Adipose tissue (tissue), 3 donors: Measurements from ENCODE around the gene ANKRD44. TPM values are rescaled to one million over a fixed set of nuclear protein-coding genes. Genes with fewer than 3 reads are reported as not detected.
"Not testable (repeated sequence)": the region's sequence is repeated elsewhere in the genome, so short reads cannot be mapped to it uniquely, and the experiment has no call there.

ENCODE experiments used
- H3K27ac ChIP-seq: one replicate; pipeline ENCODE4 v1.5.1; 2013; ENCODE audit warnings: low read depth, low read length
- WGBS, 3 donors: extraction: QIAGEN DNeasy Blood & Tissue Kit; methylation state at CpG; one replicate each; pipeline ENCODE4 v1.1.7; 2013; 5-methylcytosine and 5-hydroxymethylcytosine counted together
- polyA plus RNA-seq, 3 donors: library from polyadenylated mRNA; stranded (reverse); fragments of 200-250 nt; gene quantifications; one replicate each; pipeline ENCODE4 v1.2.3, GENCODE V29; 2013
- donor health status: healthy with polysubstance abuse.
- donor health status: Bipolar disorder and iron deficiency.
- donor health status: healthy.

The ANKRD44 gene
- polyA plus RNA-seq, 3 donors: 1.3 to 4.2 (median 3.5) TPM

GRCh38 chr2:197058777-197059300, 251.7 kb downstream of the ANKRD44 start:
- no peak overlapping the region for H3K27ac ChIP-seq
- 92 to 97% (median 95%) methylated on average over 1 of the region's 1 CpG for WGBS, 3 donors

GRCh38 chr2:197057959-197058358, 252.6 kb downstream of the ANKRD44 start:
- no peak overlapping the region for H3K27ac ChIP-seq
- WGBS, 3 donors: 83 to 94% (median 84%) methylated on average over 2 of the region's 2 CpGs

DNA sequence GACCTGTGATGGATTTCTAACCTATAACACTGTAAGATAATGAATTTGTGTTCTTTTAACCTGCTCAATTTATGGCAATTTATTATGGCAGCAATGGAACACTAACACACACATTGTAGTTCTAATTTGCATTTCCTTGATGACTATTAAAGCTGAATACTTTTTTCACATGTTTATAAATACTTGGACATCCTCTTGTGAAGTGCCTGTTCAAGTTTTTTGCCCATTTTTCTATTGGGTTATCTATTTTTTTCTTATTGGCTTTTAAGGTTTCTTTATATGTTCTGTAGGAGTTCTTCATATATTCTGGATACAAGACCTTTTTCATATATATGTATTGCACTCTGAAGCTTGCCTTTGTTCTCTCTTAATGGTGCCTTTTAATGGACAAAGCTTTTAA, 255.5 kb downstream of the ANKRD44 start:
- H3K27ac ChIP-seq: no peak overlapping the region

- 81 to 96% (median 92%) methylated on average over 1 of the region's 1 CpG for WGBS, 3 donors
- H3K27ac ChIP-seq: no peak overlapping the region
Measured at GRCh38 chr2:197054437-197054836, 256.1 kb downstream of the ANKRD44 start.

DNA sequence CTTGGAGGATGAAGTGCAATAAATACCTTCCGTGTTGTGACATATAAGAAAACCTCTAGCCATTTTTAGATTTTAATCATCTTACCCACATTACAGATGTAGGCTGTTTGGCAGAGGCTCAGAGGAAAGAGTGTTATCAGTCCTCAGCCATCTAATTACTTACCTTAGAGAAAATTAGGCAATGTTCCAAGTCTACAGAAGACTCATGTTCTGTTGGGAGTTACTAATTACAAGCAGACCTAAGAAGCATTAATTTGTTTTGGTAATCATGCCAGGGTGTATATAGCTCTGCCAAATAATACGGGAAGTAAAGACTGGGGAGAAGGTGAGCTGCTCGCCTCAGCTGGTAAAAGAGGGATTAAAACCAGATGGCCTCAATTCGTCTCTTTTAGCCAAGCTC, 258.2 kb downstream of the ANKRD44 start:
- no peak overlapping the region for H3K27ac ChIP-seq
- WGBS, 3 donors: 56 to 82% (median 57%) methylated on average over 4 of the region's 4 CpGs

GRCh38 chr2:197045115-197045514, 265.5 kb downstream of the ANKRD44 start:
- H3K27ac ChIP-seq: no peak overlapping the region

DNA sequence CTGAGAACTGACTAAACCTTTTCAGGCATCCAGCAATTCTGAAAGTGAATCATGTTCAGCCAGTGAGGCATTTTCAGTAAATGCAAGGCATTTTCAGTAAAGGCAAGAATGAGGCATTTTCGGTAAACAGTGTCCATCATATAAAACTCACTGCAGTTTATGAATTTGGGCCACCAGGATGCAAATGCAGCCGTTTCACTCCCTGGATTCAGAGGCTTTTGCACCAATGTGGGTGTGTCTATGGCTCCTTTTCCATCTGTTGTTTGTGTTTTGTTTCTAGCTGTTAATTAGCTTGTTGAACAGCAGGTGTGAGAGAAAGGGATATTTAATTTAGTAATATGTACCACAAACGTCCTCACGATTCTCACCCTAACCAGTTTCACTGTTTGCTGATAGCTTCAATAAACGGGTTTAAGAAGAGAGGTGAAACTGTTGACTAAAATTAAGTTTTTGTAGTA, 267.8 kb downstream of the ANKRD44 start:
- 87 to 89% (median 89%) methylated on average over 5 of the region's 5 CpGs for WGBS, 3 donors
- H3K27ac ChIP-seq: no peak overlapping the region

DNA sequence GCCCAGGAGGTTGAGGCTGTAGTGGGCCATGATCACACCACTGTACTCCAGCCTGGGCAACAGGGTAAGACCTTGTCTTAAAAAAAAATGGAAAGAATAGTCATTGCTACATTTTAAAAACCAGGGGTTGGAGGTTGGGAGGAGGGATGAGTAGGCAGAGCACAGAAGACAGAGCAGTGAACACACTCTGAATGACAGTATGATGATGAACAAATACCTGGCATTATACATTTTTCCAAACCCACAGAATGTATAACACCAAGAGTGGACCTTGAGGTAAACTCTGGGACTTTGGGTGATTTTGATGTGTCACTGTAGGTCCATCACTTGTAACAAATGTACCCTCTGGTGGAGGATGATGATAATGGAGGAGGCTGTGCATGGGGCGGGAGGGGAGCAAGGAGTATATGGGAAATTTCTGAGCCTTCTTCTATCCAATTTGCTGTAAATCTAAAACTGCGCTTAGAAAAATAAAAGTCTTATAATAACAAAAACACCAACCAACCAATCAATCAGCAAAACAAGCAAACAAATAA, 272.6 kb downstream of the ANKRD44 start:
- no peak overlapping the region for H3K27ac ChIP-seq
- WGBS, 3 donors: 96 to 98% (median 96%) methylated on average over 2 of the region's 2 CpGs

DNA sequence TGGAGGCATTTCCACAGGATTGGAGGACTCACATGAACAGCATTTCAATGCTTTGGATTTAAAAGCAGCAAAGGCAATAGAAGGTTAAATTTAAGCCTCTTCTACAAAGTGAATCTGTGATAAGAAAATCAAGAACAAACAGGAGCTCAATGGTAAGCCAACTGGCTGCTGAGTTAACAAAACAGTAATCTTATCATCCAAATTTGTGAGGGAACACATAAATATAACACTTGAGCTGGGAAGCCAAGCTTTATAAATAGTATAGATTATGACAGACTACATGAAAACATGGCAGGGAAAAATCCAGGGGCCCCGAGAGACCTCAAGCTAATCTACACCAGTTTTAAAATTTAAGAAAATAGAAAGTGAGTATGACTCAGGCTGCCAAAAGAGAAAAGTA, 275.6 kb downstream of the ANKRD44 start:
- 44 to 75% (median 50%) methylated on average over 1 of the region's 1 CpG for WGBS, 3 donors
- no peak overlapping the region for H3K27ac ChIP-seq

DNA sequence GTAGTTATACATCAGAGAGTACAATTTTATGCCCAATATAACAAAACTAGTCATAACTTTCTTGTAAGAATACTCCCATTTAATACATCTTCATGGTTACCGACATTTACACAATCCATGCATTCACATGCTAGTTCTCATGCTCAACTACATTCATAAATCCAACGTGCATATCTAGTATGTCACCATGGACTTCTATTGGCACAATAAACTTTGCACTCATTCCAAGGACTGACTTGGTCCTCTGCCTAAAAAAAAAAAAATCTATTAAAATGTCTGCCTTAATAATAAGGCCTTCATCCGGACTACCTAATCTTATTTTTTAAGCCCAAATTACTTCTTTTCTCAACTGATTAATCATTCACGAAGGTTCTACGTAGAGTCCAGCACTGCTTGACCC, 276.3 kb downstream of the ANKRD44 start:
- no peak overlapping the region for H3K27ac ChIP-seq
- WGBS, 3 donors: 36 to 79% (median 64%) methylated on average over 5 of the region's 5 CpGs

DNA sequence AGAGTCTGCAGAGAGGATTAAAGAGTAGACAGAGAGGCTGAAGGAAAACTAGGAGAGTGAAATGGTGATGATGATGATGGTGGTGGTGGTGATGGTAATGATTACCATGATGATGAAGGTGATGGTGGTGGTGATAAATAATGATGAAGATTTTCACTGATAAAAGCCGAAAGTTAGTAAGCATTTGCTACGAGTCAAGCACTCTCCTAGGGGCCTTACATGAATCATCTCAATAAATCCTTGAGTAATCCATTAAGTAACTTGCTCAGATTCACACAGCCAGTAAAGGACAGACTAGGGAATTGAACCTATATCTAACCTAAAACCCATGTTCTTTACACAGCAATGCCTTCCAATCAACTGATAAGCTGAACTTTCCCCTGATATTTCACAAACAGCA, 277.4 kb downstream of the ANKRD44 start:
- H3K27ac ChIP-seq: no peak overlapping the region
- WGBS, 3 donors: 82 to 100% (median 96%) methylated on average over 2 of the region's 2 CpGs

GRCh38 chr2:197031803-197032202, 278.8 kb downstream of the ANKRD44 start:
- no peak overlapping the region for H3K27ac ChIP-seq

- H3K27ac ChIP-seq: no peak overlapping the region
- WGBS, 3 donors: 85 to 92% (median 88%) methylated on average over 3 of the region's 3 CpGs
Measured at GRCh38 chr2:197030090-197030489, 280.5 kb downstream of the ANKRD44 start.

DNA sequence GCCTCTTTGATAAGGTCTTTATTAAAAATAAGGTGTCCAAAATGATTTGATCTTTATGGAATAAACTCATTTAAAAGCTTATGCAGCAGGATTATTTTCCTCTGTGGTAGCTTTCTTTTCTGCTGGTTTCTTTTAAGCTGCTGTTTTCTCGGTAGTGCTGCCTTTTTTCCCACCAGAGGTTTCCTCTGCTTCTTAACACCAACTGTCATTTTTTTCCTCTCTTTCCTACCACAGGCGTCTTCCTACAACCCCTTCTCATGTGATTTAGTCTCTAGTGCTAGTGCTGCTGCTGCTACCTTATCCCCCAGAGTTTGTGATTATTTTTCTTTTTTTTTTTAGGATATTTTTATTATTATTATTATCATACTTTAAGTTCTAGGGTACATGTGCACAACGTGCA, 281.9 kb downstream of the ANKRD44 start:
- WGBS, 3 donors: 89 to 91% (median 90%) methylated on average over 3 of the region's 3 CpGs
- H3K27ac ChIP-seq: no peak overlapping the region

GRCh38 chr2:197028230-197028629, 282.4 kb downstream of the ANKRD44 start:
- no peak overlapping the region for H3K27ac ChIP-seq
- WGBS, 3 donors: 82 to 85% (median 84%) methylated on average over 4 of the region's 4 CpGs

- WGBS, 3 donors: 79 to 86% (median 82%) methylated on average over 2 of the region's 2 CpGs
- no peak overlapping the region for H3K27ac ChIP-seq
Measured at GRCh38 chr2:197024206-197024605, 286.4 kb downstream of the ANKRD44 start.

DNA sequence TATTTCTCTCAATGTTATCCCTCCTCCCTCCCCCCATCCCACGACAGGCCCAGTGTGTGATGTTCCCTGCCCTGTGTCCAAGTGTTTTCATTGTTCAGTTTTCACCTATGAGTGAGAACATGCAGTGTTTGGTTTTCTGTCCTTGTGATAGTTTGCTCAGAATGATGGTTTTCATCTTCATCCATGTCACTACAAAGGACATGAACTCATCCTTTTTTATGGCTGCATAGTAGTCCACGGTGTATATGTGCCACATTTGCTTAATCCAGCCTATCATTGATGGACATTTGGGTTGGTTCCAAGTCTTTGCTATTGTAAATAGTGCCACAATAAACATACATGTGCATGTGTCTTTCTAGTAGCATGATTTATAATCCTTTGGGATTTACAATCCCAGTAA, 289.7 kb downstream of the ANKRD44 start:
- H3K27ac ChIP-seq: not testable (repeated sequence)
- WGBS, 3 donors: 96 to 100% (median 98%) methylated on average over 2 of the region's 2 CpGs

- WGBS, 3 donors: 96 to 98% (median 96%) methylated on average over 2 of the region's 2 CpGs
- H3K27ac ChIP-seq: no peak overlapping the region
Measured at GRCh38 chr2:197013098-197013497, 297.5 kb downstream of the ANKRD44 start.

DNA sequence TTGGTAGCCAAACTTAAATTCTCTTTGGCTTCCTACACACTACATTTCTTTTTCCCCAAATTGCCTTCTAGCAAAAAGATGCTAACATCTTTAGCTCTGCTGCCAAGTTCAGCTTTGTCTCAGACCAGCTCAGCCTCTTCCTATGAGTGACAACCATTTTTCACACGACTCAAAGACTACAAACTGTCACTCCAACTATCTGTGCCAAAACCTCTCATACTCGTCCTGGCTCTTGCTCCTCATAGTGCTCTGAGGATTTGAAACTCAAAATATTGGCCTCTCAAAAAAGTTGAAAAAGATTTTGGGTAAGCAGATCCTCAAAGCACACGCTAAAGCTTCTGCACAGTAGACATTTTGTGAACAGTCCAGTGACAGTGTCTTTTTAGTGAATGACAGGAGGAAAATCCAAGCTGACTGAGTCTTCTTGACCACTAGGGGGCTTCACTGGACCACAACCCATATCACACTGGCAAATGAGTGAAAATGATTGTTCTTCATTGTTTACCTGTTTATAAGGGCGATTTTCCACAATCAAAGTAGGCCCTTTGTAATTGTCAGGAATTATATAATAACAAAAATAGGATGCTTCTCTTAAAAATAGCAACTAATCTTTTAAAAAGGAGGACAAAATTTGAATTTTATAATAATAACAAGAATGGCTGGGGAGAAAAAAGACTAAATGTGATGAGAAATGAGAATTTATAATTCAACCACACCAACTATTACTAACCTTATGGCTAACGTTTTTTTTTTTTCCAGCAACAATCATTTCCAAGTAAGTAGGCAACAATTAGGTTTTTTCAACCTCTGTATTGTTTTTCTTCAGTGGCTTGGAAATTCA, 298.6 kb downstream of the ANKRD44 start:
- 38 to 44% (median 42%) methylated on average over 5 of the region's 5 CpGs for WGBS, 3 donors
- H3K27ac ChIP-seq: no peak overlapping the region

- WGBS, 3 donors: 75 to 83% (median 81%) methylated on average over 2 of the region's 2 CpGs
- H3K27ac ChIP-seq: no peak overlapping the region
Measured at GRCh38 chr2:197011021-197011417, 299.6 kb downstream of the ANKRD44 start.
